Activated T-cell treated with anti-CD3 and anti-CD28 coated beads, Interleukin-2, amount 50 U/mL, for 48 hours (primary cell): ENCODE results near the gene DENND4C.
"Not testable (repeated sequence)": the region's sequence is repeated elsewhere in the genome, so short reads cannot be mapped to it uniquely, and the experiment has no call there.

ENCODE experiments used
- DNase-seq, 2 experiments: peaks; one replicate each; pipeline ENCODE4 v3.0.0-alpha.2; 2020

The DENND4C gene

DNA sequence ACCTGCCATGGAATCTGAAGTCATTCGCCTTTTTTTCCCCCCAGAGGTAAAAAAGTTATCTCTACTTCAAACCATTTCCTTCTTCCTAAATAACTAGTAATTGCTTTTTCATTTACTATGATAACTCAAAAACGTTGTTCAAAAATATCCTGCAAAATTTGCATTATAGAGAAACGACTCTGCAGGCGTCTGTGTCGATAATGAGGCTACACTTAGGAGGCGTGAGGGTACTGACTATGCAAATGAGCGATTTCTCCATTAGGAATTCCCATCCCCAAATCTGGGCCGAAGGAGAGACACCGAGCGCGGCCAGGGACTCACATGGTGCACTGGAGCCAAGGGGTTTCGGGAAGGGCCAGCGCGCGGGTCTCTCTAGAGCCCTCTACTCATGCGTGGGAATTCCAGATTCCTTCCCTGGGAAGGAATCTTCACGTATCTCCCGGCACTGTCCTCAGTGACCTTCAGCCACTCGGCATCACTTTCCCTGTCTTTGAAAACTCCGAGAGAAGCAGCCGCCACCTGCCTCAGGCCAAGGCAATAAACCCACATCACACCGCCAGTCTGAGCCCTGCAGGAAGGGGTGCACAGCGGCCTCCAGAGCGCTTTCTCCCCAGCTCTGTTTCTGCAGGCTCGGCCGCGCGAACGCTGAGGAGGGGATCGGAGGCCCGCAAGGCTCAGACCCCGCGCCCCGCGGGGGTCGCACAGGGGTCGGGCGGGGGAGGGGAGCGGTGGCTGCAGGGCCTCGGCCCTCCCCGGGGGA is 718 bp upstream of the DENND4C start:
- DNase-seq = no peak

DNA sequence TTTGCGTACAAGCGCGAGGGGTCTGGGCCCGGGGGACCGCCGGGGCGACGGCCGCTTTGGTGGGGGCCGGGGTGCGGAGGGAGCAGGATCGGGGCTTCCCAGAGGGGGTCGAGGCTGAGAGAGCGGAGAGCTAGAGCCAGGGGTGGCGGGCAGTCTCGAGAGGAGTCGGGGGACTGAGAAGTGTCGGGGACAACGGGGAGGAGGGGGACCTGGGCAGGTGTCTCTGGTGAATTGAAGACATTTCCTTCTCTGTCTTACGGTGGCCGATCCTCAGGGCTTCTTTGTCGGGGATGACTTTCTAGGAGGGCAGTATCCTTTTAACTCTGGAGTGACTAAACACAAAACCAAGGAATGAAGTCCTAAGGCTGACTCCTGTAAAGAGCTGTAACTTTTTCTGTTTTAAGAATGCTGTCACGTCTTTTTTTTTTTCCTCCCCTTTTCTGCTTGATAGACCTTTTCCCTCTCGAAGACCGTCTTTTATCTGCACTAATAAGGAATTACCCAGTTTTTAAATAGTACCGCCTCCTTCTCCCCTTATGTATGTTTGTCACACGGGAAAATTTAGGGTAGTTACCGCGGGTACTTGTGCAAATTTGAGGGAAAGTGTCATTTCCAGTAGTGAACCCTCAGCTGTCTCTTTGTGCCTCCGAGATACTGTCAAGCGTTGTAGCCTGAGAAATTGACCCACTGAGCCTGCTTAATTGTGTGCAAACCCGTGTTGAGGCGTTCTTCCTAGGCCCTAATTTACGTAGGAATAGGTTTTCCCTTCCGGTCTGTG is 822 bp downstream of the DENND4C start:
- no peak for DNase-seq

DNA sequence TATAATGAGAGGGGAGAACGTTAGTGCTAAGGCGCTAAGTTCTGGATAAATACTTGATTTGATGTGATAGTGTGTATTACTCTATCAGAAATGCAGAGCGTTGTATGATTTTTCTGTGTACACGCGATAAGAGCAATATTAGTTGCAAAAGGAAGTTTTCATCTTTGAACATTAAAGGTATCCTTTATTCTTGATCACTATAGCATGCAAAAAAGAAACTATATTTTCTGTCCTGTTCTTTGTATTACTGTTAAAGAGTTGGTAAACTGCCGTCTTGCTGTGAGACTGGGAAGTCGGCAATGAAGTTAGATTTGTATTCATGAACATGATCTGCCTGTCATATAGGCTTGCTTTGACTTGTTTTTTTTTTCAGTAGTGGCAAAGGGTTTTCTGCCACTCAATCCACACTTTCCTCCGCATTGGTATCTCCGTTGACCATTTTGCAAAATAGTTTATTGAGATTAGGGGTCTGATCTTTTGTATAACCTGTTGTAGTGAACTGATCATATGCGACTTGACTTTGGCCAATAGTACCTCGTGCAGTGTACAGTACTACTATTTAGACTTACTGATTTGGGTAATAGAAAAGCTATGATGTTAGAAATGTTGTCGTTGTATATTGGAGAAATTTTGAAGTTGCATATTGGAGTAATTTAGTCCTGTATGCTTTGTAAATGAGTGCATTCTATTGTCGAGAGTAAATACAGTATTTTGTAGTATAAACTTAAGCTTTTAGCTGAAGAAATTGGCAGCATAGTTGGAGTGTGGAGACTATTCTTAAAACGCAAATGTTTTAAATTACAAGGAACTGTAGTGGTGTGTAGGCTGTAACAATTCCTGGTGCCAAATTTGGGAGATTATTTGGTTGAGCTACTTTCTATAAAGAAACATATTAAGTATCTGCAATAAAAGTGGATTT is 1.7 kb downstream of the DENND4C start:
- DNase-seq = no peak

GRCh38 chr9:19232823-19233194 is 2.3 kb downstream of the DENND4C start:
- no peak for DNase-seq

GRCh38 chr9:19233344-19233743 is 2.9 kb downstream of the DENND4C start:
- no peak for DNase-seq

DNA sequence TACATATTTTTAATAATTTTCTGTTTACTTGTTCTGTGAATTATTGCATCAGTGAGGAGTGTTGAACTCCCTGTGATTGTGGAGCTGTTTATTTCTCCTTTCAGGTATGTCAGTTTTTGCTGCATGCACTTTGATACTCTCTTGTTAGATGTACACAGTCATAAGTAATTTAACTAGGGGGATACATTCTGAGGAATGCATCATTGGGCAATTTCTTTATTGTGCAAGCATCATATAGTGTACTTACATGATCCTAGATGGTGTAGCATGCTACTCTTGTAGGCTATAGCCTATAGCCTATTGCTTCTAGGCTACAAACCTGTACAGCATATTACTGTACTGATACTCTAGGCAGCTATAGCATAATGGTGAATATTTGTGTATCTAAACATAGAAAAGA is 9.5 kb downstream of the DENND4C start:
- no peak for DNase-seq

GRCh38 chr9:19241728-19242127 is 11.2 kb downstream of the DENND4C start:
- DNase-seq = no peak

GRCh38 chr9:19243366-19244033 is 13.0 kb downstream of the DENND4C start:
- no peak for DNase-seq

DNA sequence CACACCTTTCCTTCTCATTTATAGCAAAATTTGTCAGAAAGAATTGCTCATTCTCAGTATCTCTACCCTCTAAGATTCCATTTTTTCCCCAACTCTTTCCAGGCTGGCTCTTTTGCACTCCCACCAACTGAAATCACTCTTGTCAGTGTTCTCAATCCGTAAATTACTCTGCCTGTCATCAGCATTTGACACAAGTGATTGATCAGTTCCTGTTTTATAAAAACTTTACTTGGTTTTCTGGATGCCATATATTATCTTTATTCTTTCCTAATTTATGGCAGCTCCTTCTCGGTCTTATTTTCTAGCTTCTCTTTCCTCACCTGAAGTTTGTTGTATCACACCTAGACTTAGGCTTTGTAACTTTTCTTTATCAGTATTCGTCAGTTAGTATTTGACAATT is 16.4 kb downstream of the DENND4C start:
- DNase-seq = no peak

- DNase-seq = no peak
Observed at GRCh38 chr9:19247420-19247819, 16.9 kb downstream of the DENND4C start.

DNA sequence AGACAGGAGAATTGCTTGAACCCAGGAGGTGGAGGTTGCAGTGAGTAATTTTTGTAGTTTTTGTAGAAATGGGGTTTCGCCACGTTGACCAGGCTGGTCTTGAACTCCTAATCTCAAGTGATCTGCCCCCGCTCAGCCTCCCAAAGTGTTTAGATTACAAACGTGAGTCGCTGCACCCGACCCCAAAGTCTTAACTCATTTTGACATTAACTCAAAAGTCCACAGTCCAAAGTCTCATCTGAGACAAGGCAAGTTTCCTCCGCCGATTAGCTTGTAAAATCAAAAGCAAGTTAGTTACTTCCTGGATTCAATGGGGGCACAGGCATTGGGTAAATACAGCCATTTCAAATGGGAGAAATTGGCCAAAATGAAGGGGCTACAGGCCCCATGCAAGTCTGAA is 19.9 kb downstream of the DENND4C start:
- DNase-seq = not testable (repeated sequence)

DNA sequence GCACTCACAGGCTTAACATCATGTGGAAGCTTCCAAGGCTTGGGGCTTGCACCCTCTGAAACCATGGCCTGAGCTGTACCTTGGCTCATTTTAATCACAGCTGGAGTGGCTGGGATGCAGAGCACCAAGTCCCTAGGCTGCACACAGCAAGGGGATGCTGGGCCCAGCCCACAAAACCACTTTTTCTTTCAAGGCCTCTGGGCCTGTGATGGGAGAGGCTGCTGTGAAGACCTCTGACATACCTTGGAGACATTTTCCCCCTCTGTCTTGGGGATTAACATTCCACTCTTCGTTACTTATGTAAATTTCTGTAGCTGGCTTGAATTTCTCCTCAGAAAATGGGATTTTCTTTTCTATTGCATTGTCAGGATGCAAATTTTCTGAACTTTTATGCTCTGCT is 20.7 kb downstream of the DENND4C start:
- not testable (repeated sequence) for DNase-seq

- not testable (repeated sequence) for DNase-seq
Observed at GRCh38 chr9:19251622-19252021, 21.1 kb downstream of the DENND4C start.

DNA sequence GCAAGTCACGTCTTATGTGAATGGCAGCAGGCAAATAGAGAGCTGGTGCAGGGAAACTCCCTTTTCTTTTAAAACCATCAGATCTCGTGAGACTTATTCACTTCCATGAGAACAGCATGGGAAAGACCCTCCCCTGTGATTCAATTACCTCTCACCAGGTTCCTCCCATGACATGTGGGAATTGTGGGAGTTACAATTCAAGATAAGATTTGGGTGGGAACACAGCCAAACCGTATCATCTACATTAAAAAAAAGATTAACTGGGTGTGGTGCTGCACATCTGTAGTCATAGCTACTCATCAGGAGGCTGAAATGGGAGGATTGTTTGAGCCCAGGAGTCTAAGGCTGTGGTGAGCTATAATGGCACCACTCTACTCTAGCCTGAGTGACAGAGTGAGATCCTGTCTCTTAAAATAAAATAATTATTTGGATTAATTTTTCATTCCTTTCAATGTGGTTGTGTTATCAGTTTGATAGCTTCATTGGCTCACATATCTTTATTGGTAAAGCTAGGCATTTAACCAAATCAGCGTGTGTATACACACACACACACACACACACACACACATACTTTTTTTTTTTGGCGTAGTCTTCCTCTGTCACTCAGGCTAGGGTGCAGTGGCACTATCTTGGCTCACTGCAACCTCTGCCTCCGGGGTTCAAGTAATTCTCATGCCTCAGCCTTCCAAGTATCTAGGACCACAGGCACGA is 21.8 kb downstream of the DENND4C start:
- no peak for DNase-seq

DNA sequence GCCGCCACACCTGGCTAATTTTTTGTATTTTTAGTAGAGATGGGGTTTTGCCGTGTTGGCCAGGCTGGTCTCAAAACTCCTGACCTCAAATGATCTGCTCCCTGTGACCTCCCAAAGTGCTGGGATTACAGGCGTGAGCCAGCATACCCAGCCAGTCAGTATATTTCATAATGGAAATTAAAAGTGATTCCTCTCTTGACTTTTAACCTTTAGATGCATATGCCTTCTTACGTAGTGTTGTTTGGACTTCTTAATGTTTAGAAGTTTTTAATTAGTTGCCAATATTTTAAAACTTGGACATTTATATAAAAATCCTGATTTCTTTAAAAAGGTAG is 22.4 kb downstream of the DENND4C start:
- DNase-seq = no peak

- no peak for DNase-seq
Observed at GRCh38 chr9:19255112-19255511, 24.6 kb downstream of the DENND4C start.

DNA sequence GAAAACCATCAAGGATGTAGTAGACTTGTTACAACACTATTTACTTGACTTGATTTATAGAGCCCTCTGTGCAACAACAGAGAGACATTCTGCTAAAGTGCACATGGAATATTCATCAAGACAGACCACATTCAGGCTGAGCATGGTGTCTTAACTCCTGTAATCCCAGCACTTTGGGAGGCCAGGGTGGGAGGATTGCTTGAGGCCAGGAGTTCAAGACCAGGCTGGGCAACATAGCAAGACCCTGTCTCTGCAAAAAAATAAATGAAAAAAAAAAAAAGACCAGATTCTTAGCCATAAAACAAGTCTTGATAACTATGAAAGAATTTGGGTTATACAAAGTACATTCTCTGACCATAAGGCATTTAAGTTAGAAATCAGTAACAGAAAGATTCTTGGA is 25.3 kb downstream of the DENND4C start:
- DNase-seq = no peak

GRCh38 chr9:19259665-19260255 is 29.3 kb downstream of the DENND4C start:
- not testable (repeated sequence) for DNase-seq

- DNase-seq = not testable (repeated sequence)
Observed at GRCh38 chr9:19265602-19266001, 35.1 kb downstream of the DENND4C start.

DNA sequence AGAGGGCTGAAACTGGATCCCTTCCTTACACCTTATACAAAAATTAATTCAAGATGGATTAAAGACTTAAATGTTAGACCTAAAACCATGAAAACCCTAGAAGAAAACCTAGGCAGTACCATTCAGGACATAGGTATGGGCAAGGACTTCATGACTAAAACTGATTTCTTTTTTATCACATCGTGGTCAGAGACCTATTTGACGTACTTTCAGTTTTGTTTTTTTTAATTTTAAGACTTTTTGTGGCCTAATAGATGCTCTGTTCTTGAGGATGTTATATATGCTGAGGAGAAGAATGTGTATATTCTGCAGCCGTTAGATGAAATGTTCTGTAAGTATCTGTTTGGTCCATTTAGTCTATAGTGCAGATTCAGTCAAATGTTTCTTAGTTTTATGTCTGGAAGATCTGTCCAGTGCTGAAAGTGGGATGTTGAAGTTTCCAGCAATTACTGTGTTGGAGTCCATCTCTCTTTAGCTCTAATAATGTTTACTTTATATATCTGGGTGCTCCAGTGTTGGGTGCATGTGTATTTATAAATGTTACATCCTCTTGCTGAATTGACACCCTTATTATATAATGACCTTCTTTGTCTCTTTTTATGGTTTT is 36.4 kb downstream of the DENND4C start:
- DNase-seq = not testable (repeated sequence)

- no peak for DNase-seq
Observed at GRCh38 chr9:19269582-19269981, 39.1 kb downstream of the DENND4C start.
